Stimulated activated naive CD4-positive, alpha-beta T cell (primary cell): Measurements from ENCODE around the gene EGLN2.
"Not testable (repeated sequence)": the region's sequence is repeated elsewhere in the genome, so short reads cannot be mapped to it uniquely, and the experiment has no call there.

Source experiments
- DNase-seq, 6 experiments: peaks; one replicate each; lab custom pipeline; 2025; lab: John Stamatoyannopoulos, UW

Gene EGLN2

DNA sequence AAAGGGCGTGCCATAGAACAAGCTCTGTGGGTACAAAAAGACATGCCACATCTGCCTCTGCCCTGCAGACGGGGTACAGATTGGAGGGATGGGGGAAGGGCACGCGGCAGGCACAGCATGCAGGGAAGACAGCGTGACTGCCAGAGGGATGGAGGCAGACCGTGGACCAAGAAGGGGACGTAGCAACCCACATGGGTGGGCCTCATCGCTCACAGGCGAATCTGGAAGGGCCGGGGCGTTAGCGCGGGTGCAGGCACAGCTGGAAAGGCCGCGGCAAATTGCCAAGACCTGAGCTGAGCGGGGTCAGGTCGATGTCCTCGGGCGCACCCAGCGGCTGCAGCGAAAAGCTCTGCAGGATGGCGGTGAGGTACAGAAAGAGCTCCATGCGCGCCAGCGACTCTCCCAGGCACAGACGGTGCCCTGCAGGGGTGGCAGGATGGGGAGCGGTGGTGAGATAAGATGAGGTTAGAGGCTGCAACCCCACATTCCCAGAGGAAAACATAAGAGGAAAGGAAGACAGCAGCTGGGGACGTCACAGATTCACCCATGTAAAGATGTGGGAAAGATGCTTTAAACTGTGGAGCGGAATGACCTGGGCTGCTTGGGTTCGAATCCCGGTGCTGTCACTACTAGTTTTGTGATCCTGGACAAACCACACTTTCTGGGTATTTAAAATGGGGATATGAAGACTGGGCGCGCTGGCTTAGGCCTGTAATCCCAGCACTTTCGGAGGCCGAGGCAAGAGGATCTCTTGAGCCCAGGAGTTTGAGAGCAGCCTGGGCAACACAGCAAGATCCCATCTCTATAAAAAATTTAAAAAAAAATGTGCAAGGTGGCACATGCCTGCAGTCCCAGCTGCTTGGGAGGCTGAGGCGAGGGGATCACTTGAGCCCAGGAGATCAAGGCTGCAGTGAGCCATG lies 19.7 kb downstream of the EGLN2 start:
- DNase-seq, result peak; percentile 64 to 89 (median 67)

DNA sequence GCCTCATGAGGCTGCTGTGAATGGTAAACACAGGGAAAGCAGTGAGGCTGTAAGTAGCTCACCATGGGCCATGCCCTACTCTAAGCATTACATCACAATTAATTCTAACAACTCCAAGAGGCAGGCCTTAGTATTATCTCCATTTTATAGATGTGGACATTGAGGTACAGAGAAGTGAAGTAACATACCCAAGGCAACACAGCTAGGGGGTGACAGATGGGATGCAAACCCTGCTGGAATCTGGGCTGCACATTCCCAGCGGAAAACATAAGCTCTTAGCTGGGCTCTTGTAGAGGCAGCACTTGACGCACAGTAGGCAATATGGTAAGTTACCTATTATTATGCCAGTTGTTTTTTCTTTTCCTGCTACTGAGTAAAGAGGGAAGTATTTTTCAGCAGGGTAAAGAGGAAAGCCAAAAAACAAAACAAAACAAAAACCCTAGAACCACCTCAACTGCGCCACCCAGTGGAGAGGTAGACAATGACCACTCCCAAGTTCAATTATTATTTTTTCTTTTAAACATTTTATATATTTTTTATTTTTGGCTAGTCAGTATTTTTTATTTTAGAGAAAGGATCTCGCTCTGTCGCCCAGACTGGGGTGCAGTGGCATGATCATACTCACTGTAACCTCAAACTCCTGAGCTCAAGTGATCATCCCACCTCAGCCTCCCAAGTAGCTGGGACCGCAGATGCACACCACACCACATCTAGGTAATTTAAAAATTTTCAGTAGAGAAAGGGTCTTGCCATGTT lies 20.7 kb downstream of the EGLN2 start:
- peak; percentile 39 to 81 (median 56) for DNase-seq

DNA sequence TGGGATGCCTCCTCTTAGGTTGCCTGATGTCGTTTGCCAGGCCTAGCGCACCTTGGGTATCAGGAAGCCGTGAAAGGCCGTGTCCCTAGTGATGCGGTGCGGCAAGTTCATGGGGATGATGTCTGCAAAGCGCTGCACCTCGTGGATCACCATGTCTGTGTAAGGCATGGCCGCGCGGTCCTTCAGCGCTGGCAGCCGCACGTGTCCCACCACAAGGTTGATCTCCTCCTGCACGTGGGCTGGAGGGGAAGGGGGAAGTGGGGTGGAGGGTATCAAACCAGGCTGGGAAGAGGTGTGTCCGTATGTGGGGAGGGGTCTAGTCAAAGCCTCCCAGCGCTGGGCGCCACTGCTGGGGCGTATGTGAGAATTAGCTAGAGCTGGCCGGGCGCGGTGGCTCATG lies 23.2 kb downstream of the EGLN2 start:
- DNase-seq, result no peak

DNA sequence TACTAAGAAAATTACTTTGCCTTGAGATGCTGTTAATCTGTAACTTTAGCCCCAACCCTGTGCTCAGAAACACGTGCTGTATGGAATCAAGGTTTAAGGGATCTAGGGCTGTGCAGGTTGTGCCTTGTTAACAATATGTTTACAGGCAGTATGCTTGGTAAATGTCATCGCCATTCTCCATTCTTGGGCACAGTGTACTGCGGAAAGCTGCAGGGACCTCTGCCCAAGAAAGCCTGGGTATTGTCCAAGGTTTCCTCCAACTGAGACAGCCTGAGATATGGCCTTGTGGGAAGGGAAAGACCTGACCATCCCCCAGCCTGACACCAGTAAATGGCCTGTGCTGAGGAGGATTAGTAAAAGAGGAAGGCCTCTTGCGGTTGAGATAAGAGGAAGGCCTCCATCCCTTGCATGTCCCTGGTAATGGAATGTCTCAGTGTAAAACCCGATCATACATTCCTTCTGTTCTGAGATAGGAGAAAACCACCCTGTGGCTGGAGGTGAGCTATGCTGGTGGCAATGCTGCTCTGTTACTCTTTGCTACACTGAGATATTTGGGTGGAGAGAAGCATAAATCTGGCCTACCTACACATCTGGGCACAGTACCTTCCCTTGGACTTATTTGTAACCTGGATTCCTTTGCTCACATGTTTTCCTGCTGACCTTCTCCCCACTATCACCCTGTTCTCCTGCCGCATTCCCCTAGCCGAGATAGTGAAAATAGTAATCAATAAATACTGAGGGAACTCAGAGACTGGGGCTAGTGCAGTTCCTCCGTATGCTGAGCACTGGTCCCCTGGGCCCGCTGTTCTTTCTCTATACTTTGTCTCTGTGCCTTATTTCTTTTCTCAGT lies 23.9 kb downstream of the EGLN2 start:
- DNase-seq, result not testable (repeated sequence)

DNA sequence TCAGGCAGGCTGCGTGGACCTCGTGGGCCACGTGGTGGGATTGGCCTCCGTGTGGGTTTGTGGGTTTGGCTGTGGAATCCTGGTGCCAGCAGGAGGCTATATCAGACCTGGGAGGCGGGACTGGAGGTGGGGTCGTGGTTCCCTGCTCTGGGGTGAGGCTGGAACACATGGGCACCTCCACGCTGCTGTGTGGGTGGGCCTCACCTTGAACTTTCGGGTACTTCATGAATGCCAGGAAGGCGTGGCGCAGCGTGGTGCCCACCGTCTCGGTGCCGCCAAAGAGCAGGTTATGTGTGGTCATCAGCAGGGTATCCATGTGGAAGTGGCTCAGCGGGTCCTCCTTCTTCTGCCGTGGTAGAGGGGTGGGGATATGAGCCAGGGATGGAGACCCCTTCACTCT lies 25.9 kb downstream of the EGLN2 start:
- DNase-seq, result not testable (repeated sequence)

DNA sequence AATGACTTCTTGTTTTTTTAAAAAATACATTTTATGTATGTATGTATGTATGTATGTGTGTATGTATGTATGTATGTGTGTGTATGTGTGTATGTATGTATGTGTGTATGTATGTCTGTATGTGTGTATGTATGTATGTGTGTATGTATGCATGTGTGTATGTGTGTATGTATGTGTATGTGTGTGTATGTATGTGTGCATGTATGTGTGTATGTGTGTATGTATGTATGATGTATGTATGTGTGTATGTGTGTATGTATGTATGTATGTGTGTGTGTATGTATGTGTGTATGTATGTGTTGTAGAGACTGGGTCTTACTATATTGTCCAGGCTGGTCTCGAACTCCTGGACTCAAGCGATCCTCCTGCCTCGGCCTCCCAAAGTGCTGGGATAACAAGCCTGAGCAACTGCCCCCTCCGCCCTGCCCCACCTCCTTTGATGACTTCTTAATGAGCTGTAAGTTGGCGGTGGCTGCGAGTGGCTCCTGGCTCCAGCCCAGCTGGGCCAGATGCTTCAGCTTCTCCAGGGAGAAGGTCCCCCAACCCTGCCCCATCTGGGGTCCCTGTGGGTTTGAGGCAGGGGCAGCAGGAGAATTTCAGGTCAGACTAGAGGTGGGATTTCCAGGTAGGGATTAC lies 26.6 kb downstream of the EGLN2 start:
- DNase-seq, result not testable (repeated sequence)

DNA sequence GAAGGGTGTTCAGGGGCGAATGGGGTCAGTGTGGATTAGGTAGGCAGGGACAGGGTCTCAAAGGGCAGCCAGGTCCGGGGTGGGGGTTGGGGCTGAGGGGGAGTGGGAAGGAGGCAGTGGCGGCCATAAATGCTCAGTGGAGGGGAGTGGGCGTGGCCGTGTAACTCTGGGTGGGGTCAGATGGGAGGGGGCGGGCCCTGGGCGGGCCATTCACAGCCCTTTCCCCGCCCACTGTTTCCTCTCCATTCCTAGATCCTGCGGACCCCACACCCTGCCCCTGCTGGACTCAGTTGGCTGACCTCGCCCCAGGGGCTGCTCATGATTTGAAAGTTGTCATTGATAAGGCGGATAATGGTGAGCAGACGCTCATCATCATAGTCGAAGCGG lies 27.3 kb downstream of the EGLN2 start:
- not testable (repeated sequence) for DNase-seq

DNA sequence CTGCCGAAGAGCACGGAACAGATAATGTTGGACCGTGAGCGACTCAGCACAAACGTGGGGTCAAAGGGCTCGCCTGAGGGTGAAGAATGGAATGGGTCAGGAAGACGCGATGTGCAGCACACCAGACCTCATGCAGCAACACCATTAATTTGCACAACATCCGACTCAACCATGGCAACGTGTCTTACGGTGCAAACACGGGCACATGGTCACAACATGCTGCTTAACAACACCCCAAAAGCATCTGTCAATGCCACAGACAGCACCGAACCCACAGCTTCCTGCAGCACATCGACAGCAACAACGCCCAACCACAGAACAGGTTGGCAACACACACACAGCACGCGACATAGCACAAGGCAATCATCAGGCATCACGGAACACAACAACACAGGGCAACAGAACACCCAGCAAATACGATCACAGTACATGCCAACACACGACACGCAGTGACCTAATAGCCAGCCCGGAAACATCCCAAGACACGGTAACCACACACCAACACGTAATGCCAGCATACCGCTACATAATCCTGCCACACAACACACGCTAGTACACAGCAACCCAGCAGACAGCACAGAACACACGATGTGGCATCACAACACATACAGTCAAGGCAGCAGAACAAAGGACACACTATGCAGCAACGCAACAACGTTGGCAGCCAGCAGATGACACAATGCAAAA lies 27.9 kb downstream of the EGLN2 start:
- peak; percentile 61 to 92 (median 76) for DNase-seq

DNA sequence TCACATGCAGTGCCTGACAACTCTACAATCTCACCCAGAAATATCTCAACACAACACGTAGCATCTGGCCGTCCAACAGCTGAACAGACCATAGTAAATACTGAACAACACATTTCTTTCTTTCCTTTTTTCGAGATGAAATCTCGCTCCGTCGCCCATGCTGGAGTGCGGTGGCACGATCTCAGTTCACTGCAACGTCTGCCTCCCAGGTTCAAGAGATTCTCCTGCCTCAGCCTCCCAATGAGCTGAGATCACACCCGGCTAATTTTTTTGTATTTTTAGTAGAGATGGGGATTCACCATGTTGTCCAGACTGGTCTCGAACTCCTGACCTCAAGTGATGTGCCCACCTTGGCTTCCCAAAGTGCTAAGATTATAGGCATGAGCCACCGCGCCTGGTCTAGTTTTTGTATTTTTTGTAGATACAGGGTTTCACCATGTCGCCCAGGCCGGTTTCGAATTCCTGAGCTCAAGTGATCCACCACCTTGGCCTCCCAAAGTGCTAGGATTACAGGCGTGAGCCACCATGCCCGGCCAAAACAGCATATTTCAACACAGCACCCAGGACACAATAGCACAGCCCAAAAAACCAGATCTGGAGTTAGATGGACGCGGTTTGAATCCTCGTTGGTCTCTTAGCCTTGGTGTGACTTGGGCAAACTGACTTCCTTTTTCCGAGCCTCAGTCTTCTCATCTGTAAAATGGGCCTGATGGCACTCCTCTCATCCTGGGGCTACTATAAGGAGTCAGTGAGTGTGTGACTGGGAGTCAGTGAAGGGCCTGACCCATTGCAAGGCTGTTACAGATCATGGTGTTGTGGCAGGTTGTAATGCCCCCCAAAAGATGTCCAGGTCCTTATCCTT lies 28.6 kb downstream of the EGLN2 start:
- no peak for DNase-seq

DNA sequence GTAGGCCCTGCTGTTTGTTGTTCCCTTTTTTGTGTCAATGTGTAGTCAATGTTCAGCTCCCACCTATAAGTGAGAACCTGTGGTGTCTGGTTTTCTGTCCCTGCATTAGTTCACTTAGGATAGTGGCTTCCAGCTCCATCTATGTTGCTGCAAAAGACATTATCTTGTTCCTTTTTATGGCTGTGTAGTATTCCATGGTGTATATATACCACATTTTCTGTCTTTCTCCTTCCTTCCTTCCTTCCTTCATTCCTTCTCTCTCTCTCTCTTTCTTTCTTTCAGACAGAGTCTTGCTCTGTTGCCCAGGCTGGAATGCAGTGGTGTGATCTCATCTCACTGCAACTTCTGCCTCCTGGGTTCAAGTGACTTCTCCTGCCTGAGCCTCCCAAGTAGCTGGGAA lies 30.2 kb downstream of the EGLN2 start:
- DNase-seq, result no peak

DNA sequence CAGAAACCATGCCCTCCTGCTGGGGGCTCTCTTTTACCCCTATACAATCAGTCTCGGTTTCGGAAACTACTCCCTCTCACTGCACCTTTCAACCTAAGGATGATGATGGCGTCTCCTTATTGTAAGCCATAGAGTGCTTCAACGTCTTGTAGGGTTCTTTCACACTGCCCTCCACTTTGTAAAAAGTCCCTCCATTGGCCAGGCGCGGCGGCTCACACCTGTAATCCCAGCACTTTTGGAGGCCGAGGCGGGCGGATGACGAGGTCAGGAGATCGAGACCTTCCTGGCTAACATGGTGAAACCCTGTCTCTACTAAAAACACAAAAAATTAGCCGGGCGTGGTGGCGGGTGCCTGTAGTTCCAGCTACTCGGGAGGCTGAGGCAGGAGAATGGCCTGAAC lies 31.8 kb downstream of the EGLN2 start:
- DNase-seq, result not testable (repeated sequence)

DNA sequence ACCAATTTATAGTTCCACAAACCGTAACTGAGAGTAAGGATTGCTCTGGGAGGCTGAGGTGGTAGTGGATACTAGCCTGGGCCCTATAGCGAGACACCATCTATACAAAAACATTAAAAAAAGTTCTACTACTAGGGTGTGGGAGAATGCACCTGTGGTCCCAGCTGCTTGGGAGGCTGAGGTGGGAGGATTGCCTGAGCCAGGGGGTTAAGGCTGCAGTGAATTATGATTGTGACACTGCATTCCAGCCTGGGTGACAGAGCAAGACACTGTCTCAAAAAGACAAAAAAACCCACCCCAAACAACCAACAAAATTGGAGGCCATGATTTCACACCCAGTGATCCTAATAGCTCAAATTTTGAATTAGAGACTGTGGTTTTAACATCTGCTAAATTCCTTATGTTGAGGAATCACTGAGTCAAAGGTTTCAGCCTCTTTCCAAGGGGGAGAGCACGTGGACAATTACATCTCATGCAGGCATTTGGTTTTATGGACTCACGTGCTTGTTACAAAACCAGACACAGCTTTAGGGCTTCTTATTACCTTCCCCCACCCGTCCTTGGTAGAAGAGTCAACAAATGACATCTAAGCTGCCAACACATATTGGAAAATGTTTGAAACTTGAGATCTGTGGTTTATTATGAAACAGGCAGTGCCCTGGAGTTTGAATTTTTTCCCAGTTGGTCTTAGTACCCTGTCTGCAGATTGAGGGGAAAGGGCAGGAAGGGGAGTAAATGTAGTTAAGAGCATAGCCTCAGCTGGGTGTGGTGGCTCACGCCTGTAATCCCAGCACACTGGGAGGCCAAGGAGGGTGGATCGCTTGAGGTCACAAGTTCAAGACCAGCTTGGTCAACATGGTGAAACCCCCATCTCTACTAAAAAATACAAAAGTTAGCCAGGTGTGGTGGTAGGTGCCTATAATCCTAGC lies 32.8 kb downstream of the EGLN2 start:
- DNase-seq, result no peak

DNA sequence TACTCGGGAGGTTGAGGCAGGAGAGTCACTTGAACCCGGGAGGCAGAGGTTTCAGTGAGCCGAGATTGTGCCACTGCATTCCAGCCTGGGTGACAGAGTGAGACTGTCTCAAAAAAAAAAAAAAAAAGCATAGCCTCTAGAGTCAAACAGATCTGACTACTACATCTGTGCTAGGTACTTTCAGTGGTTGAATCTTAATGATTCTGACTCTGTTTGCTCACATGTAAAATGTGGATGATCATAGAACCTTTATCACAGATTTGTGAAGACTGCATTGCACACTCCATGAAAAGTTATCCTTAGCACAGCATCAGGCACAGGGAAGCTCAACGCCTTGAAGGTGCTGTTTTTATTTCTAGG lies 33.4 kb downstream of the EGLN2 start:
- not testable (repeated sequence) for DNase-seq

DNA sequence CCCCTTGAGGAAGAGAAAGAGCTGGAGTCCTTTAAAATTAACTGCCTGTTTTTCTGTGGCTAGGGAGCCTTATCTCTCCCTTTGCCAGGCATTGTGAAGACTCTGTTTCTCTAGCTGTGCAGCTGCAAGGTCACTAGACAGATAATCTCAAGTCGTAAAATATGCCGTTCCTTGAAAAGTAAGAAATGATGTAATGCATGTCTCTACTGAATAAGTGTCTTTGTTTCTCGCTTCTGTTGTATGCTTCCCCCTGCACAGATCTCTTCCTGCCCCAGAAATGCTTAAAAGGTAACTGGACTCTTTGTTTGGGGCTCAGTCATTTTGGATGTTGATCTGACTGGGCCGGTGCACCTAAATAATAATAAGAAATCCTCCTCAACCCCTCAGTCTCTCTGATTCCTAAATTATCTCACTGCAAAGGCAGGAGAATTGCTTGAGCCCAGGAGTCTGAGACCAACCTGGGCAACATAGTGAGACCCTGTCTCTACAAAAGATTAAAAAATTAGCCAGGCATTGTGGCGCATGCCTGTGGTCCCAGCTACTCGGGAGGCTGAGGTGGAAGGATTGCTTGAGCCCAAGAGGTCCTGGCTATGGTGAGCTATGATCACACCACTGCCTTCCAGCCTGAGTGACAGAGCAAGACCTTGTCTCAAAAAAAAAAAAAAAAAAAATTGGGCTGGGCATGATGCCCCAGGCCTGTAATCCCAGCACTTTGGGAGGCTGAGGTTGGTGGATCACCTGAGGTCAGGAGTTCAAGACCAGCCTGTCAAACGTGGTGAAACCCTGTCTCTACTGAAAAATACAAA lies 34.9 kb downstream of the EGLN2 start:
- not testable (repeated sequence) for DNase-seq

DNA sequence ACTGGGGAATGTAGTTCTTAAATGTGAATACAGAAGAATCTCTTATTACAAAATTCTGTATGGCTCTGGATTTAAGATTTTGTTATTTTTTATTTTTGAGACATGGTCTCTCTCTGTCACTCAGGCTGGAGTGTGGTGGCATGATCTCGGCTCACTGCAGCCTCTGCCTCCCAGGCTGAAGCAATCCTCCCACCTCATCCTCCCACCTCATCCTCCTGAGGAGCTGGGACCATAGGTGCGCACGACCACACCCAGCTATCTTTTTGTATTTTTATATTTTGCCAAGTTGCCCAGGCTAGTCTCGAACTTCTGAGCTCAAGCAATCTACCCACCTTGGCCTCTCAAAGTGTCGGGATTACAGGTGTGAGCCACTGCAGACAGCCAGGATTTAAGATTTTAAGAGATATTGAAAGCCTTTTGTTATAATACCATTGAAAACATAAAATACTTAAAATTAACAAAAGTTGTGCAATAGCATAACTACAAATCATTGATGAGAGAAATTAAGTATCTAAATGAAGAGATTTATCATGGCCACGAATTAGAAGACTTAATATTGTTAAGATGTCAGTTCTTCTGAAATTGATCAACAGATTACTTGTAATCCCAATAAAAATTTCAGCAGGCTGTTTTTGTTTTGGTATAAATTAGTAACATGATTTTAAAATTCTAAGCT lies 37.9 kb downstream of the EGLN2 start:
- no peak for DNase-seq

DNA sequence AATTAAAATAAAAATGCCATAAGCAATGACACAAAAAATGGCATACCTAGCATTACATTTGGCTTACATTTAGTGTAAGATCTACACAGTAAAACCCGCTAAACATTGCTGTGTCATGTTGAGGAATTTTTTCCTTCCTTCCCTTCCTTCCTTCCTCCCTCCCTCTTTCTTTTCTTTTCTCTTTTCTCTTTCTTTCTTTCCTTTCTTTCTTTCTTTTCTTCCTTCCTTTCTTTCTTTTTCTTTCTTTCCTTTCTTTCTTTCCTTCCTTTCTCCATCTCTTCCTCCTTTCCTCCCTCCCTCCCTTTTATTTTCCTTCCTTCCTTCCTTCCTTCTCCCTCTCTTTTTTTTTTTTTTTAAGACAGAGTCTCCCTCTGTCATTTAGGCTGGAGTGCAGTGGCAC lies 39.5 kb downstream of the EGLN2 start:
- DNase-seq, result not testable (repeated sequence)

DNA sequence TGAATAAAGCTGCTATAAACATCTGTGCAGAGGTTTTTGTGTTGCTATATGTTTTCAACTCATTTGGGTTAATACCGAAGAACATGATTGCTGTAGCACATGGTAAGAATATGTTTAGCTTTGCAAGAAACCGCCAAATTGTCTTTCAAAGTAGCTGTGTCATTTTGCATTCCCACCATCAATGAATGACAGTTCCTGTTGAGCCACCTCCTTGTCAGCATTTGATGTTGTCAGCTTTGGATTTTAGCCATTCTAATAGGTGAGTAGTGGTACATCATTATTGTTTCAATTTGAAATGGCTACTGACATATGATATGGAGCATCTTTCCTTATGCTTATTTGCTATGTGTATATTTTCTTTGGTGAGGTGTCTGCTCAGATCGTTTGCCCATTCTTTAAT lies 43.0 kb downstream of the EGLN2 start:
- not testable (repeated sequence) for DNase-seq
